Activated naive CD8-positive, alpha-beta T cell treated with anti-CD3 and anti-CD28 coated beads, Interleukin-2, amount 10 ng/mL, durations not matched to agents 7 days and 5 days (primary cell): Measurements from ENCODE around the gene TGFBR1. TPM values are rescaled to one million over a fixed set of nuclear protein-coding genes. Genes with fewer than 3 reads are reported as not detected.
A peak's percentile ranks its signal among the peaks of the same experiment; 100 is the strongest.
"Not testable (repeated sequence)": the region's sequence is repeated elsewhere in the genome, so short reads cannot be mapped to it uniquely, and the experiment has no call there.

Source experiments
- ATAC-seq: fragments of 150-1000 bp; cut with Tn5 transposase; one replicate; pipeline ENCODE4 v1.10.0; 2021; ENCODE audit warnings: low read depth, moderate library complexity
- POLR2A ChIA-PET: fragments of 350-600 bp; sonication (Branson Sonifier 250); formaldehyde crosslinking; loops from one replicate; lab custom pipeline; 2021; ENCODE audit warnings: antibody characterized with exemption; lab: Charles Lee
- DNase-seq: peaks from one replicate; pipeline ENCODE4 v3.0.0; 2021
- H3K27ac Mint-ChIP-seq: one replicate; pipeline ENCODE4 v1.8.0; 2022; ENCODE audit warnings: mild to moderate bottlenecking, mixed read lengths
- H3K27me3 Mint-ChIP-seq: one replicate; pipeline ENCODE4 v1.8.0; 2022; ENCODE audit warnings: mild to moderate bottlenecking, moderate library complexity, mixed read lengths
- H3K36me3 Mint-ChIP-seq: one replicate; pipeline ENCODE4 v1.8.0; 2021; ENCODE audit warnings: mild to moderate bottlenecking, mixed read lengths
- H3K4me1 Mint-ChIP-seq: one replicate; pipeline ENCODE4 v1.8.0; 2021; ENCODE audit warnings: mixed read lengths
- H3K4me3 Mint-ChIP-seq: one replicate; pipeline ENCODE4 v1.8.0; 2022; ENCODE audit warnings: mild to moderate bottlenecking, moderate library complexity, mixed read lengths
- H3K9me3 Mint-ChIP-seq: one replicate; pipeline ENCODE4 v1.8.0; 2021; ENCODE audit warnings: mixed read lengths
- total RNA-seq, 2 experiments: library from RNA; stranded (reverse); gene quantifications; one replicate each; pipeline ENCODE4 v1.2.3, GENCODE V29; 2021

The TGFBR1 gene
- total RNA-seq, 2 experiments from 2014 or later, result 82.7 to 83.5 TPM

DNA sequence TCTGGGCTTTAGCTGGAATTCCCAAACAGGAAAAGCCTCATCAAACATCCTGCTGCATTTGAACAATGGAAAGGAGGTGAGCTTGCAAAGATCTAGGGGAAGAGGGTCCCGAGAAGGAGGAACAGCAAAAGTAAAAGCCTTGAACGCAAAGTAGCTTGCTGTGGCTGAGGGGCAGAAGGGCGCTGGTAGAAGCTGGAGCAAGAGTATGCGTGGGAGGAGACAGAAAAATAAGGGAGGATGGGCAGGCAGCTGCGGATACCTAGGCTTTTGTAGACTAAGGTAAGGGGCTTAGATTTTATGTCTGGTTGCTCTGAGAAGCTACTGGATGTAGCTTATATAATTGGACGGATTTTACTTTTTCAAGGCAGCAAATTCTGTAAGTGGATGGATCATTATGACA lies 21.9 kb upstream of the TGFBR1 start:
- DNase-seq (no peak), ATAC-seq (no peak)
- Mint-ChIP-seq H3K9me3 (peaks cover 4% of the 10 kb centered on the region), H3K27ac (peak overlapping the region; percentile 11), H3K4me1 (peaks cover 29% of the 10 kb centered on the region), H3K36me3 (peaks cover 8% of the 10 kb centered on the region), H3K27me3 (peaks cover 2% of the 10 kb centered on the region), H3K4me3 (no peak overlapping the region)
- POLR2A ChIA-PET, result interaction anchor here (0.9 to 1.1 kb wide), 3 partner anchors 10 to 25 kb away, joined by 3 to 5 read pairs (median 3); partner anchors contain the start of gene TGFBR1

DNA sequence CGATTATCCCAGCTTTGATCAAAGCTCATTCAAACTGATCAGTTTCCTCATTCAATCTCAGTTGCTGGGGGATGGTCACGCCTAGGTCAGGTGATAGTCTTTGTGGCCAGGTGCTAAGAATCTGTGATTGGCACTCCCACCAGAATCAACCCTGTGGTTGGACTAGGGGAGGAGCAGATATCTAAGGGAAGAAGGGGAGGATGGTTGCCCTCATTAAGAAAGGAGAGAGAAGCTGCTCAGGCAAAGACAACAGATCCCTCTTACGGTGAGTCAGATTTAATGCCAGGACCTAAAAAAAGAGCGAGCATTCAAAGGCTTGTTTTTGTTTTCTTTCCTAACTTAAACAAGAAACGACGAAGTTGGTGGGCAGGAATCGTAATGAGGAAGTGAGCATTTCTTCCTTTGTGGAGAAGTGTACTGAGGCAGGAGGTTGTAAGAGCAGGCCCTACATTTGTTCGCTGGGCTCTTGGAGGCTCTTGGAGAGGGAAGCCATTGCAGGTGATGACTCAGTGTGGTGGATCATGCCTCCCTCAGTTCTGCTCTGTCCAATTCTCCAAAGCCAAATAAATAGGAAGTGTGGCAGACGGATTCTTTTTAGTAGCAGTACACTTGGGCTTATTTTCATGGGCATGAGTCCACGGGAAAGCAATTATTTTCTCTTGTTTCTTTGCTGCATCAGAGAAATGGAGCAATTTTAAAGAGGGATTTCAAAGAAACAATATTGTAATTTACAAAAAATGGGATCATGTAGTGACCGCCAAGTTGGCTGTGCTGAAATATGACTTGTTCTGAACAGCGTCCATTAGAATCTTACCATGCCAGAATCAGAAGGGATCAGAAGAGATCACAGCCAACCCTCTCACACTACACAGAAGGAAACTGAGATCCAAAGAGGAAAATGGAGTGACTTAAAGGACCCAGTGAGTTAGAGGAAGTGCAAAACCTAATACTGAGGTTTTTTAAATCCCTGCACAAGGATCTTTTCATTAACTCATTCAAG lies 18.7 kb upstream of the TGFBR1 start:
- no peak for DNase-seq
- H3K36me3 Mint-ChIP-seq, result peaks cover 24% of the 10 kb centered on the region
- peak overlapping the region; percentile 12 for H3K4me3 Mint-ChIP-seq
- H3K27me3 Mint-ChIP-seq, result peaks cover 2% of the 10 kb centered on the region
- peaks cover 9% of the 10 kb centered on the region for H3K9me3 Mint-ChIP-seq
- POLR2A ChIA-PET, result interaction anchor here (1.0 to 2.0 kb wide), 3 partner anchors 9 to 27 kb away, joined by 3 to 6 read pairs (median 5); partner anchors contain the start of gene TGFBR1
- H3K4me1 Mint-ChIP-seq, result peaks cover 34% of the 10 kb centered on the region
- H3K27ac Mint-ChIP-seq, result peak overlapping the region; percentile 26
- no peak for ATAC-seq

DNA sequence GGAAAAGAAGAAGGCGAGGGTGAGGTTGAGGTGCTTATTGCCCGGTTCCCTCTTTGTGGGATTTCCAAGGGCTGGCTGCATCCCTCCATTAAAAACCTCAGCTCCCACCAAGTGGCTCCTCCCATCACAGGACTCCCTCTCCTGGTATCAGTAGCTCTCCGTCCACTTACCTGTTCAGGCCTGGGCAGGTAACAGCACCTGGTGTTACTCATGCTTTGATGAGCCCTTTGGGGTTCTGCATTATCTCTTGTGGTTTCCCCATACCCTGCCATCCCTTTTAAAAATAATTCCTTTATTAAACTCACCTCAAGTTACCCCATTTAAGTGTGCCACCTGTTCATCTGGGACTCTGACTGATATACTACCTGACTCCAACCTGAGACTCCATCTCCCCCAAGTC lies 17.5 kb upstream of the TGFBR1 start:
- peaks cover 27% of the 10 kb centered on the region for H3K36me3 Mint-ChIP-seq
- peaks cover 9% of the 10 kb centered on the region for H3K9me3 Mint-ChIP-seq
- peaks cover 43% of the 10 kb centered on the region for H3K4me1 Mint-ChIP-seq
- POLR2A ChIA-PET, result interaction anchor here (1.1 kb wide), 1 partner anchor 11 kb away, joined by 3 read pairs; no protein-coding TSS in a partner anchor
- no peak overlapping the region for H3K27ac Mint-ChIP-seq
- ATAC-seq (no peak), DNase-seq (no peak)
- no peaks in the 10 kb centered on the region for H3K27me3 Mint-ChIP-seq
- no peak overlapping the region for H3K4me3 Mint-ChIP-seq

DNA sequence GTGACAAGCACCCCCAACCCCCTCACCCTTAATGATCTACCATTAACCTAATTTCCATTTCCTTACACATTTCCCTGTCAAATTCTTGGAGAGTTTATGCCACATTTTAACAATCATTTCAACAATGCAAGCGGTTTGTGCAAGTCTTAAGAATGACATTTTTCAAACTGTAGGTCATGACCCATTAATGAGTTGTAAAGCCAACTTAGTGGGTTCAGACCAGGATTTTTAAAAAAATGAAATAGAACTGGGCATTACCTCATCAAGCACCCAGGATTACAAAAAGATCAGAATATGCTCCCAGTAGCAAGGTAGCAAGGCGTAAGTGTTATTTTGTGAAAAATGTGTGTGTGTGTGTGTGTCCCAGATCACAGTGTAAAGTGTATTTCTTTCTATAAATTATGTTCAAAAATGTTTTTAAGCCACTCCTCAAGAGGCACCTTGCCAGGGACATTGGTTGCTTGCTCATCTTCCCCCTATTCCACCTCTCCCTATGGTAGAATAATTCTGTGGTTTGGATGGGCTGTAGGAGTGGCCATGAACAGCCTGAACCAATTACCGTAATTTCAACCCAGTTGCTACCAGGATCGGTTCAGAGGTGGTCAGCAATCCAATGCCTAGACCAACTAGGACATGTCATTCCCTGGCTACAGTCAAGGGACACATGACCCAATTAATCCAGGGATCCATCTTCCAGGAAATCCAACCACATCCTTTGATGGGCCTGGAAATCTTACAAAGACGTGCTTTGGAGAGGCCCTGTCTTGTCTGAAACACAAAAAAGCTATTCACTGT lies 14.4 kb upstream of the TGFBR1 start:
- POLR2A ChIA-PET, result interaction anchor here (0.6 to 5.3 kb wide), 3 partner anchors 14 to 17 kb away, joined by 3 to 85 read pairs (median 33); partner anchors contain the start of gene TGFBR1
- Mint-ChIP-seq H3K36me3 (peaks cover 26% of the 10 kb centered on the region), H3K4me1 (peaks cover 59% of the 10 kb centered on the region), H3K4me3 (no peak overlapping the region), H3K9me3 (peaks cover 9% of the 10 kb centered on the region), H3K27ac (peak overlapping the region; percentile 85), H3K27me3 (no peaks in the 10 kb centered on the region)
- no peak for ATAC-seq
- DNase-seq, result no peak

DNA sequence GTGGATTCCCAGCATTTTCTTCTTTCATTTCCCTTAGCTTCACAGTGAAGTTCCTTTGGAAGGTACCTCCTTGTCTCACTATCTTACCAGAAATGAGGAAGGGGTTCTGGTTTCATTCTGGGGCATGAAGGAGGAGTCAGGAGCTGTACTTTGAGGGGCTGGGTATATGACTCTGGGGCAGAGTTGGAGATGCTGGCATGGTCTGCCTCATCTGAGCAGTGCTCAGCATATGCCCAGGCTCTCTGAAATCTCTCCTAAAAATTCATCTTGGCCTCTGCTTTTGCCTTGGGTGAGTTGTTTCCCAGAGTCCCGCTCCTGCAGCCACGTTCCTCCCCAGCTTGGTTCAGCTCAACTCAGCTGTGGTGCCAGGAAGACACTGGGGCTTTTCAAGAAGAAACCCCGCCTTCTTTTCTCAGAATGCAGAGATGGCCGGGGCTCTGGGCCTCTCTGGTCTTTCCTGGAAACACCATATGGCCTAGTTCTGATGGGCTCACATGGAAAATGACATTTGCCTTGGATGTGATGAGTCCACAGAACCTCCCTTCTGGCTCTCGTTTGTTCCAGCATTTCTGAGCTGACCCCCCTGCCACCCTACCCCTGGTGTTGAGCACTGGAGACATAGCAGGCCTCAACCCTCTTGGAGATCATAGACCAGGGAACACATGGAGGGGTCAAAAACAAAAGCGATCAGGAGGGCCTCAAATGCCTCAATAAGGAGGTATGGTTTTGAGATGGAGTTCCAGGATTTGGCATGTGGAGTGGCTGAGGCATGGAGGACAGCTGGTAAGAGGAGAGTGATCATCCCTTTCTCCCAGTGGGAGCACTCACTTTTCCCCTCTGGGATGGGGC lies 12.0 kb upstream of the TGFBR1 start:
- ATAC-seq (peak; percentile 83), DNase-seq (peak; percentile 65)
- Mint-ChIP-seq H3K9me3 (peaks cover 9% of the 10 kb centered on the region), H3K4me3 (peak overlapping the region; percentile 74), H3K36me3 (peaks cover 27% of the 10 kb centered on the region), H3K27ac (peak overlapping the region; percentile 93), H3K27me3 (no peaks in the 10 kb centered on the region), H3K4me1 (peaks cover 63% of the 10 kb centered on the region)
- POLR2A ChIA-PET, result interaction anchor here (0.6 to 5.3 kb wide), 14 partner anchors 10 to 91 kb away, joined by 3 to 85 read pairs (median 6); partner anchors contain the start of gene TGFBR1

DNA sequence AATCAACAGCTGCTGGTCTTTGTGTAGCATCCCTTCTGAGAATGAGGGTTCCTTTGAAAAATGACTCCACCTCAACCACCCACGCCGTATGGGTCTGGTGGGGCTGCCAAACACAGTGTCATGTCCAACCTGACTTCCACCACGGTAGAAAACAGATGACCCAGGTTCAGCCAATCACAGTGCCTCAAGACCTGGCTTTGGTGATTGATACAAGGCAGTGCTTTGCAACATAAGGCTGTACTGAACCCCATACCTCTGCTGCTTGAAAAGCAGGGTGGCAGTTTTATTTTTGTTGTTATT lies 11.5 kb upstream of the TGFBR1 start:
- Mint-ChIP-seq H3K27ac (peak overlapping the region; percentile 93), H3K36me3 (peaks cover 27% of the 10 kb centered on the region), H3K4me3 (peak overlapping the region; percentile 74), H3K4me1 (peaks cover 61% of the 10 kb centered on the region), H3K27me3 (no peaks in the 10 kb centered on the region), H3K9me3 (peaks cover 8% of the 10 kb centered on the region)
- DNase-seq (peak; percentile 65), ATAC-seq (peak; percentile 85)
- POLR2A ChIA-PET, result interaction anchor here (0.6 to 5.3 kb wide), 13 partner anchors 8 to 92 kb away, joined by 3 to 85 read pairs (median 5); partner anchors contain the start of gene TGFBR1

DNA sequence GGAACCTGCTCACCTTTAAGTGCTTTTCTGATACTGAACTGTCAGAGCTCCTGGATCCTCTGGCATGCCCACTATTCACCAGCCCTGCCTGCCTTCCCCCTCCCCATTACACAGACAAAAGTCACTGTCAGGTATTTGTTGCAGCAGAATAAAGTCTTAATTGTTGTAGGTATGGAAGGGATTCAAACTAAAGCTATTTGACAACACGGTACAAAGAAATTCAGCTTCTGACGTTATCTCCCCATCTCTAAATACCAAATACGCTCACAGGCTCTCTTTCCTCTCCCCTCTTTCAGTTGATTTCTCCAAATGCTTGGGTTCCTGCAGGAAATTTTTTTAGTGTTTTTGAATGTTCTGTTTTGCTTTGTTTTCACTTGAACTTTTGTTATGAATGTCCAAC lies 9.3 kb upstream of the TGFBR1 start:
- Mint-ChIP-seq H3K4me1 (peaks cover 65% of the 10 kb centered on the region), H3K4me3 (no peak overlapping the region), H3K27ac (peak overlapping the region; percentile 7), H3K36me3 (peaks cover 31% of the 10 kb centered on the region), H3K9me3 (peaks cover 8% of the 10 kb centered on the region), H3K27me3 (no peaks in the 10 kb centered on the region)
- ATAC-seq (no peak), DNase-seq (no peak)
- POLR2A ChIA-PET, result interaction anchor here (0.7 to 5.3 kb wide), 2 partner anchors 9 to 46 kb away, joined by 3 to 85 read pairs; partner anchors contain the start of gene TGFBR1

DNA sequence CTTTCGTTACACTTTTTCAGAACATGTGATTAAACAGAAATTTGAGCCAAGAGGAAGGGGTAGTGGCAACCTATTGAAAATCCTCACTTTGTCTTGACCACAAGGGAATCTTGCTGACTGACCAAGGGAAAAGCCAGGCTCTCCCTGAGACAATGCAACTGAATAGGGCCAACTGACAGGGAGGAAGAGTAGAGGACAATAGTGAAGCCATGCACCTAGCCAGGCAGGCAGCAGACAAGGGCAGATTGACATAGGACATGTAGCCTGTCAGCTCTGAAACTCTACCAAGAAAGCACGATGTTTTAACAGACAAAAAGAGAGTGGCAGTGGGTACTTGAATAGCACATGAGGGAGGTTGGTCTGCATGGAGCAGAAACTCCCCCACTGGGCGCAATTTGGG lies 8.5 kb upstream of the TGFBR1 start:
- H3K27me3 Mint-ChIP-seq, result no peaks in the 10 kb centered on the region
- POLR2A ChIA-PET, result interaction anchor here (0.7 kb wide), 1 partner anchor 45 kb away, joined by 3 read pairs; no protein-coding TSS in a partner anchor
- DNase-seq, result no peak
- peaks cover 27% of the 10 kb centered on the region for H3K36me3 Mint-ChIP-seq
- H3K27ac Mint-ChIP-seq, result no peak overlapping the region
- peaks cover 10% of the 10 kb centered on the region for H3K9me3 Mint-ChIP-seq
- H3K4me1 Mint-ChIP-seq, result peaks cover 63% of the 10 kb centered on the region
- H3K4me3 Mint-ChIP-seq, result no peak overlapping the region
- ATAC-seq, result no peak

DNA sequence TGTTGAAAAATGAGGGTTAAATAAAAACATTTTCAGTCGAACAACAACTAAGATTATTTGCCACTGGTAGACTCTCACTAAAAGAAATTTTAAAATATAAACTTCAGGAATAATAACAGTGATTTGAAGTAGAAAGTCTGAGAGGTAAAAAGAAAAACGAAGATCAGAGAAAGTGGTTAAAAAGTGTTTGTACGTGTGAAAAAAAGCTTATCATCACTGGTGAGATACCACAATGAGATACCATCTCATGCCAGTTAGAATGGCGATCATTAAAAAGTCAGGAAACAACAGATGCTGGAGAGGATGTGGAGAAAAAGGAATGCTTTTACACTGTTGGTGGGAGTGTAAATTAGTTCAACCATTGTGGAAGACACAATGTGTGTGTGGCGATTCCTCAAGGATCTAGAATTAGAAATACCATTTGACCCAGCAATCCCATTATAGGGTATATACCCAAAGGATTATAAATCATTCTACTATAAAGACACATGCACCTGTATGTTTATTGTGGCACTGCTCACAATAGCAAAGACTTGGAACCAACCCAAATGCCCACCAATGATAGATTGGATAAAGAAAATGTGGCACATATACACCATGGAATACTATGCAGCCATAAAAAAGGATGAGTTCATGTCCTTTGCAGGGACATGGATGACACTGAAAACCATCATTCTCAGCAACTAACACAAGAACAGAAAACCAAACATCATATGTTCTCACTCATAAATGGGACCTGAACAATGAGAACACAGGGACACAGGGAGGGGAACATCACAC lies 4.9 kb upstream of the TGFBR1 start:
- H3K4me3 Mint-ChIP-seq, ATAC-seq, DNase-seq, POLR2A ChIA-PET, H3K27me3 Mint-ChIP-seq, H3K27ac Mint-ChIP-seq: not testable (repeated sequence)
- peaks cover 50% of the 10 kb centered on the region for H3K4me1 Mint-ChIP-seq
- peaks cover 23% of the 10 kb centered on the region for H3K36me3 Mint-ChIP-seq
- peaks cover 11% of the 10 kb centered on the region for H3K9me3 Mint-ChIP-seq

DNA sequence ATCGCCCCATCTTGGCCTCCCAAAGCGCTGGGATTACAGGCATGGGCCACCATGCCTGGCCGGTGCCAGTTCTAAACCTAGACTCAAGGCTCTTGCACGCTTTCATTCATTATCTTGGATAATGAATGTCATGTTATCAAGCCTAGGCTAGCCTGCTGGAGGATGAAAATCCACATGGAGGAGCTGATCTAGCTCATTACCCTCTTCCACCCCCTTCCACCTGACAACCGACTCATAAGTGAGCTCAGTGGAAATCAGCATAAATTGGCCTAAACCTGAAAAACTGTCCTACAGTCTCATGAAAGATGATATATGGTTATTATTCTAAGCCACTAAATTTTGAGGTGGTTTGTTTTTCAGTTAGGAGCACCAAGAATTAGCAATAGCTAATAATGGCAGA lies 3.6 kb upstream of the TGFBR1 start:
- H3K27me3 Mint-ChIP-seq, result no peaks in the 10 kb centered on the region
- ATAC-seq, result no peak
- peaks cover 26% of the 10 kb centered on the region for H3K36me3 Mint-ChIP-seq
- H3K4me3 Mint-ChIP-seq, result no peak overlapping the region
- no peak for DNase-seq
- no peak overlapping the region for H3K27ac Mint-ChIP-seq
- POLR2A ChIA-PET, result no interaction called here
- peaks cover 11% of the 10 kb centered on the region for H3K9me3 Mint-ChIP-seq
- peaks cover 42% of the 10 kb centered on the region for H3K4me1 Mint-ChIP-seq

DNA sequence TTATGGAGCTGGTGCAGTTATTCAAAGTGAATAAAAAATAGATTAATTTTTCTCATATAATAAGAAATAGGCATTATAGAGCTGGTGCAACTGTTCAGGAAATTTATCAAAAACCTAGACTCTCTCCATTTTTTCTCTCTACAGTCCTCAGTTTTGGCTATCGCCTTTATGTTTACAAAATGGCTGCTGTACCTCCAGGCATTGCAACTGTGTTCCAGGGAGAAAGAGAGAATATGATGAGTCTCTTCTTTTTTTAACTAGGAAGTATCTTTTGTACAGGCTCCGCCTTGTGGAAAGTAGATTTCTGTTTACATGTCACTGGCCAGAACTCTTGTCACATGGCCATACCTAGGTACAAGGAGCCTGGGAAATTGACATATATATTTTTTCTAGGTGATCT lies 3.1 kb upstream of the TGFBR1 start:
- DNase-seq (no peak), ATAC-seq (no peak)
- H3K4me3 Mint-ChIP-seq, result no peak overlapping the region
- H3K4me1 Mint-ChIP-seq, result peaks cover 39% of the 10 kb centered on the region
- peaks cover 26% of the 10 kb centered on the region for H3K36me3 Mint-ChIP-seq
- no peaks in the 10 kb centered on the region for H3K27me3 Mint-ChIP-seq
- no peak overlapping the region for H3K27ac Mint-ChIP-seq
- POLR2A ChIA-PET, result no interaction called here
- peaks cover 11% of the 10 kb centered on the region for H3K9me3 Mint-ChIP-seq
